Stimulated activated naive CD8-positive, alpha-beta T cell treated with anti-CD3 and anti-CD28 coated beads, Interleukin-15, amount 100 ng/mL, for 72 hours (primary cell): ENCODE results near the gene ZCCHC24.

Experiments
- ATAC-seq: fragments of 150-1000 bp; cut with Tn5 transposase; 2 replicates; pipeline ENCODE4 v1.10.0; 2021; ENCODE audit warnings: mild to moderate bottlenecking, moderate library complexity
- DNase-seq, 2 donors: peaks; one replicate each; pipeline ENCODE4 v3.0.0; 2021 to 2022
- H3K27ac Mint-ChIP-seq, 2 donors: one replicate each; pipeline ENCODE4 v1.8.0; 2022; ENCODE audit warnings: mild to moderate bottlenecking in 2 of 2, mixed read lengths in 2 of 2, moderate library complexity in 2 of 2
- H3K27me3 Mint-ChIP-seq: one replicate; pipeline ENCODE4 v1.8.0; 2022; ENCODE audit warnings: mixed read lengths
- H3K4me1 Mint-ChIP-seq: one replicate; pipeline ENCODE4 v1.8.0; 2022; ENCODE audit warnings: mild to moderate bottlenecking, mixed read lengths
- H3K4me3 Mint-ChIP-seq, 2 donors: one replicate each; pipeline ENCODE4 v1.8.0; 2022; ENCODE audit warnings: mild to moderate bottlenecking in 2 of 2, mixed read lengths in 2 of 2, moderate library complexity in 1 of 2
- H3K9me3 Mint-ChIP-seq, 2 donors: one replicate each; pipeline ENCODE4 v1.8.0; 2022; ENCODE audit warnings: mixed read lengths in 2 of 2

Gene ZCCHC24

GRCh38 chr10:79445161-79445976 is at the start of gene ZCCHC24:
Gene ZCCHC24, minus strand, starts transcription at chr10:79445624. Its CDS starts 184 bp downstream, at chr10:79445440.
- ATAC-seq (peak; percentile 95), DNase-seq (peak; percentile 95 to 96)
- H3K4me3 Mint-ChIP-seq: peak within 1 kb of the TSS; percentile 82 to 88
- peaks cover 30% of the 10 kb centered on the region for H3K4me1 Mint-ChIP-seq
- no peaks in the 10 kb centered on the region for H3K9me3 Mint-ChIP-seq
- H3K27ac Mint-ChIP-seq: peak within 1 kb of the TSS; percentile 47 to 93
- H3K27me3 Mint-ChIP-seq: peaks cover 46% of the 10 kb centered on the region

- H3K27me3 Mint-ChIP-seq: peaks cover 28% of the 10 kb centered on the region
- H3K4me1 Mint-ChIP-seq: peaks cover 4% of the 10 kb centered on the region
- no peak for ATAC-seq
- no peak overlapping the region for H3K4me3 Mint-ChIP-seq
- H3K27ac Mint-ChIP-seq: no peak overlapping the region
- H3K9me3 Mint-ChIP-seq: no peaks in the 10 kb centered on the region
- no peak for DNase-seq
These were observed 48.4 kb upstream of the ZCCHC24 start for GRCh38 chr10:79493806-79494205.

- H3K9me3 Mint-ChIP-seq: no peaks in the 10 kb centered on the region
- peak overlapping the region in 1 of 2 donors; percentile 49 for H3K27ac Mint-ChIP-seq
- H3K4me1 Mint-ChIP-seq: peaks cover 4% of the 10 kb centered on the region
- DNase-seq (no peak), ATAC-seq (no peak)
- H3K27me3 Mint-ChIP-seq: peaks cover 21% of the 10 kb centered on the region
- H3K4me3 Mint-ChIP-seq: no peak overlapping the region
These were observed 47.4 kb upstream of the ZCCHC24 start for GRCh38 chr10:79492839-79493238.

- no peak overlapping the region for H3K27ac Mint-ChIP-seq
- H3K9me3 Mint-ChIP-seq: no peaks in the 10 kb centered on the region
- ATAC-seq (no peak), DNase-seq (no peak)
- H3K4me1 Mint-ChIP-seq: peaks cover 4% of the 10 kb centered on the region
- H3K4me3 Mint-ChIP-seq: no peak overlapping the region
- H3K27me3 Mint-ChIP-seq: peaks cover 16% of the 10 kb centered on the region
These were observed 46.8 kb upstream of the ZCCHC24 start for GRCh38 chr10:79492256-79492655.

GRCh38 chr10:79491143-79491835 is 45.9 kb upstream of the ZCCHC24 start:
- Mint-ChIP-seq H3K9me3 (no peaks in the 10 kb centered on the region), H3K4me3 (no peak overlapping the region), H3K27ac (no peak overlapping the region), H3K4me1 (peaks cover 4% of the 10 kb centered on the region), H3K27me3 (peaks cover 10% of the 10 kb centered on the region)
- ATAC-seq (no peak), DNase-seq (no peak)

GRCh38 chr10:79490400-79491142 is 45.1 kb upstream of the ZCCHC24 start:
- Mint-ChIP-seq H3K4me3 (no peak overlapping the region), H3K9me3 (no peaks in the 10 kb centered on the region), H3K27me3 (peaks cover 10% of the 10 kb centered on the region), H3K4me1 (peaks cover 4% of the 10 kb centered on the region), H3K27ac (no peak overlapping the region)
- DNase-seq (no peak), ATAC-seq (no peak)

GRCh38 chr10:79488870-79489269 is 43.4 kb upstream of the ZCCHC24 start:
- ATAC-seq: peak; percentile 24
- Mint-ChIP-seq H3K9me3 (no peaks in the 10 kb centered on the region), H3K4me1 (no peaks in the 10 kb centered on the region), H3K27me3 (no peaks in the 10 kb centered on the region), H3K4me3 (no peak overlapping the region), H3K27ac (no peak overlapping the region)
- no peak for DNase-seq

- no peak overlapping the region for H3K4me3 Mint-ChIP-seq
- ATAC-seq: no peak
- no peaks in the 10 kb centered on the region for H3K27me3 Mint-ChIP-seq
- H3K27ac Mint-ChIP-seq: no peak overlapping the region
- no peaks in the 10 kb centered on the region for H3K4me1 Mint-ChIP-seq
- DNase-seq: no peak
- H3K9me3 Mint-ChIP-seq: no peaks in the 10 kb centered on the region
These were observed 42.9 kb upstream of the ZCCHC24 start for GRCh38 chr10:79488336-79488735.

GRCh38 chr10:79487296-79488194 is 42.1 kb upstream of the ZCCHC24 start:
- no peaks in the 10 kb centered on the region for H3K27me3 Mint-ChIP-seq
- H3K27ac Mint-ChIP-seq: no peak overlapping the region
- ATAC-seq (peak; percentile 68), DNase-seq (peak; percentile 35 to 39)
- H3K4me3 Mint-ChIP-seq: no peak overlapping the region
- H3K9me3 Mint-ChIP-seq: no peaks in the 10 kb centered on the region
- H3K4me1 Mint-ChIP-seq: no peaks in the 10 kb centered on the region

GRCh38 chr10:79484476-79484875 is 39.1 kb upstream of the ZCCHC24 start:
- Mint-ChIP-seq H3K9me3 (no peaks in the 10 kb centered on the region), H3K27me3 (peaks cover 8% of the 10 kb centered on the region), H3K4me3 (no peak overlapping the region)

GRCh38 chr10:79483948-79484347 is 38.5 kb upstream of the ZCCHC24 start:
- ATAC-seq (no peak), DNase-seq (no peak)
- Mint-ChIP-seq H3K4me3 (no peak overlapping the region), H3K27ac (no peak overlapping the region), H3K9me3 (no peaks in the 10 kb centered on the region), H3K27me3 (peaks cover 8% of the 10 kb centered on the region), H3K4me1 (no peaks in the 10 kb centered on the region)

More at GRCh38 chr10:79484476-79484875, 39.1 kb upstream of the ZCCHC24 start:
- DNase-seq: no peak
- Mint-ChIP-seq H3K4me1 (no peaks in the 10 kb centered on the region), H3K27ac (no peak overlapping the region)
- ATAC-seq: no peak

- Mint-ChIP-seq H3K27me3 (peaks cover 8% of the 10 kb centered on the region), H3K4me1 (no peaks in the 10 kb centered on the region), H3K4me3 (no peak overlapping the region), H3K27ac (no peak overlapping the region), H3K9me3 (no peaks in the 10 kb centered on the region)
- ATAC-seq (no peak), DNase-seq (no peak)
These were observed 37.9 kb upstream of the ZCCHC24 start for GRCh38 chr10:79483299-79483698.

GRCh38 chr10:79482741-79483140 is 37.3 kb upstream of the ZCCHC24 start:
- H3K4me1 Mint-ChIP-seq: no peaks in the 10 kb centered on the region
- DNase-seq: no peak
- H3K9me3 Mint-ChIP-seq: no peaks in the 10 kb centered on the region
- H3K4me3 Mint-ChIP-seq: no peak overlapping the region
- no peak for ATAC-seq
- peaks cover 10% of the 10 kb centered on the region for H3K27me3 Mint-ChIP-seq
- H3K27ac Mint-ChIP-seq: no peak overlapping the region

- Mint-ChIP-seq H3K27me3 (peaks cover 14% of the 10 kb centered on the region), H3K9me3 (no peaks in the 10 kb centered on the region), H3K27ac (no peak overlapping the region), H3K4me1 (no peaks in the 10 kb centered on the region), H3K4me3 (no peak overlapping the region)
- ATAC-seq: no peak
- DNase-seq: no peak
These were observed 36.9 kb upstream of the ZCCHC24 start for GRCh38 chr10:79482304-79482703.
